HG02943 (cell line): ENCODE measurements around the gene STH.
"Not testable (repeated sequence)": the region's sequence is repeated elsewhere in the genome, so short reads cannot be mapped to it uniquely, and the experiment has no call there.

Experiments
- ATAC-seq: cut with Tn5 transposase; IDR thresholded peaks from one replicate; pipeline ENCODE4 v1.9.1; 2021; ENCODE audit warnings: mild to moderate bottlenecking, low read depth, moderate library complexity; ENCODE audit not compliant: unreplicated experiment

STH gene, protein sequence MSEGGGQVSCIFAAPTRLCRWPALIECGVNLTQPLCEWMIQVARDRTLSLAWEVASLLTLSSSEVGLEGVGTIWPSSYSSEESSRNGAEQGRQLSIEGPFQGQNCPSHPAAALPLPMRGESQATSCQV

GRCh38 chr17:45998987-45999899 lies at the start of gene STH:
TSS of gene STH (plus strand) at chr17:45999250. CDS start at chr17:45999280, 30 bp downstream.
- no peak for ATAC-seq

DNA sequence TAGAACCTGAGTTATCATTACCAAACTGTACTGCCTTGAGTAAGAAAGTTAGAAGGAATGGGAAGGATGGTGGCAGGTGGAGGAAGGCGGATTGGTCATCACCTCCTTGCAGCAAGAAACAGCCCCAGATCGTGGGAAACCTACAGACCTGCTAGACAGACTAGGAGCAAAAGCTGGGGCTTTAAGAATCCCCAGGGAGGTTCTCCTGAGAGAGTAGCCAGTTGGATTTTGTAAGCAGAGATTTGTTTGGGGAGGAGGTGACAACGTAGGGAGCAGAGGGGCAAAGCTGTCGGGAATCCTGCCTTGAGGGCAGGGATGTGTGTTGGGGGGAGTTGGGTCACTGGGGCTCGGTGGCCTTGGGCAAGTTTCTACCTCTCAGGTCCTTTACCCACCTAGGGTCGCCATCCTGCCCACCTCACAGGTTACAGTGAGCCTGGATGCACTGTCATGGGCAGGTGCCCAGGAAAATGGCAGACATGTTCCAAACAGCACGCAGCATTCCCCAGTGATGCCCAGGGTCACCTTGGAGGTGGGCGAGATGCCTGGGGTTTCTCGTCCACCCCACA lies 49.2 kb upstream of the STH start:
- no peak for ATAC-seq

- no peak for ATAC-seq
Measured at GRCh38 chr17:45950888-45951287, 48.2 kb upstream of the STH start.

DNA sequence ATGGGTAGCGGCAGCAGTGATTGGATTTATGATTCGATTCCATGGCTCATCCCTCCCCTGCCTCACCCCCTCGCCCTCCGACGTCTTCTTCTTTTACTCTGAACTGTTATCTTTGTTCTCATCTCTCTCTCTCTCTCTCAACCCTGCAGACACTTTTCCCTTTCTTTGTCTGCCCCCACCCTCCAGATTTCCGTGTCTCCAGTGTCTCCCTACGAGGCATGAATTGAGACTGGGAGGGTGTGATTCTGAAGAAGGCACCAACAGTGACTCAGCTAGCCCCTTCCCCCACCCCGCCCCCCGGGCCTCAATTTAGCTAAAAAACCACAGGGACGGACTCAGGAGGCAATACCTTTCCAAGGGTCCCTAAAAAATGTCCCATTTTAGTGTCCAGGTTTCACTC lies 47.6 kb upstream of the STH start:
- no peak for ATAC-seq

- ATAC-seq: no peak
Measured at GRCh38 chr17:45951941-45952340, 47.1 kb upstream of the STH start.

- no peak for ATAC-seq
Measured at GRCh38 chr17:45952814-45953320, 46.2 kb upstream of the STH start.

GRCh38 chr17:45953561-45953960 lies 45.5 kb upstream of the STH start:
- no peak for ATAC-seq

GRCh38 chr17:45954914-45955313 lies 44.1 kb upstream of the STH start:
- no peak for ATAC-seq

- ATAC-seq: no peak
Measured at GRCh38 chr17:45955326-45955725, 43.7 kb upstream of the STH start.

GRCh38 chr17:45956090-45956489 lies 43.0 kb upstream of the STH start:
- ATAC-seq: no peak

DNA sequence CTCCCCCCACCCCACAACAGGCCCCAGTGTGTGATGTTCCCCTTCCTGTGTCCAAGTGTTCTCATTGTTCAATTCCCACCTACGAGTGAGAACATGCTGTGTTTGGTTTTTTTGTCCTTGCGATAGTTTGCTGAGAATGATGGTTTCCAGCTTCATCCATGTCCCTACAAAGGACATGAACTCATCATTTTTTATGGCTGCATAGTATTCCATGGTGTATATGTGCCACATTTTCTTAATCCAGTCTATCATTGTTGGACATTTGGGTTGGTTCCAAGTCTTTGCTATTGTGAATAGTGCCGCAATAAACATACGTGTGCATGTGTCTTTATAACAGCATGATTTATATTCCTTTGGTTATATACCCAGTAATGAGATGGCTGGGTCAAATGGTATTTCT lies 42.3 kb upstream of the STH start:
- not testable (repeated sequence) for ATAC-seq

DNA sequence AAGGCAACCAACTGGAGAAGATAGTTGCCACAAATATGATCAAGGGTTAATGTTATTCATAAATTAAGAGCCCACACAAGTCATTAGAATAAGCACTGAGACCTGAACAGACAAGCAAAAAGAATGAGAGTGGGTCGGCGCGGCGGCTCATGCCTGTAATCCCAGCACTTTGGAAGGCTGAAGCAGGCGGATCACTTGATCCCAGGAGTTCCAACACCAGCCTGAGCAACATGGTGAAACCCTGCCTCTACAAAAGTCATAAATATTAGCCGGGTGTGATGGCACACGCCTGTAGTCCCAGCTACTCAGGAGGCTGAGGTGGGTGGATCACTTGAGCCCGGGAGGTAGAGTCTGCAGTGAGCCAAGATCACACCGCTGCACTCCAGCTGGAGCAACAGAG lies 40.7 kb upstream of the STH start:
- ATAC-seq: no peak

GRCh38 chr17:45958994-45959665 lies 39.9 kb upstream of the STH start:
- no peak for ATAC-seq

DNA sequence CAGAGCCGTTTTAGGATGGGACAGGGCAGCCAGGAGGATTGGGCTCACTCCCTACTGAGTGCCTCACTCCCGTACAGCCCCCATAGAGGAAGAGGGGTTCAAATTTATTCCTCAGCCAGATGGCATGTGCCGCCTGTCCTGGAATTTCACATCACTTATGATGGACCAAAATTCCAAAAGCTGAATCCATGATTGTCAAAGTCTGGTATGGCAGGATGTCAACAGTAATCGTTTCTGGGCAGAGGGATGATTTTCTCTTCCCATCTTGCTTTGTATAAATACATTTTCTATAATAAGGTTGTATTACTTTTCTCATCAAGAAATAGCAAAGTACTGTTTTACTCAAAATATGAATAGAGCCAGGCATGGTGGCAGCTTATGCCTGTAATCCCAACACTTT lies 38.7 kb upstream of the STH start:
- ATAC-seq: no peak

DNA sequence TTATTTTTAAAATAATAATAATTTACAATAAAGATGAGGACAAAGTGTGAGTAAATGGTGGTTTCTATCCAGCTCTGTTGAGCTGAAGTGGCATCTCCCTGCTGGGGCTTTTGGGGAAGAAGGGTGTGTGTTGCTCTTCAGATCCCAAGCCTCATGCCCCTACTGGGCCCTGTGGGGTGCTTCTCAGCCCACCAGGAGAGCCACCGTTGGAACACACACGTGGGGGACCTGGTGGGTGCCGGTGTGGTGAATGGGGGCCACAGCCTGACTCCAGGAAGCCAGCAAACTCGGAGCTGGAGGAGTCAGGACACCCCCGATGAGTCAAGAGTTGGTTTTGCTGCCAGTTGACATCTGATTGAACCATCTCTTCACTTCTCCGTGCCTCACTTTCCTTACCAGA lies 37.8 kb upstream of the STH start:
- ATAC-seq: no peak

DNA sequence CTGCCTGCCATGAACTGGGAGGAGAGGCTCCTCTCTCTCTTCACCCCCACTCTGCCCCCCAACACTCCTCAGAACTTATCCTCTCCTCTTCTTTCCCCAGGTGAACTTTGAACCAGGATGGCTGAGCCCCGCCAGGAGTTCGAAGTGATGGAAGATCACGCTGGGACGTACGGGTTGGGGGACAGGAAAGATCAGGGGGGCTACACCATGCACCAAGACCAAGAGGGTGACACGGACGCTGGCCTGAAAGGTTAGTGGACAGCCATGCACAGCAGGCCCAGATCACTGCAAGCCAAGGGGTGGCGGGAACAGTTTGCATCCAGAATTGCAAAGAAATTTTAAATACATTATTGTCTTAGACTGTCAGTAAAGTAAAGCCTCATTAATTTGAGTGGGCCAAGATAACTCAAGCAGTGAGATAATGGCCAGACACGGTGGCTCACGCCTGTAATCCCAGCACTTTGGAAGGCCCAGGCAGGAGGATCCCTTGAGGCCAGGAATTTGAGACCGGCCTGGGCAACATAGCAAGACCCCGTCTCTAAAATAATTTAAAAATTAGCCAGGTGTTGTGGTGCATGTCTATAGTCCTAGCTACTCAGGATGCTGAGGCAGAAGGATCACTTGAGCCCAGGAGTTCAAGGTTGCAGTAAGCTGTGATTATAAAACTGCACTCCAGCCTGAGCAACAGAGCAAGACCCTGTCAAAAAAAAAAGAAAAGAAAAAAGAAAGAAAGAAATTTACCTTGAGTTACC lies 36.7 kb upstream of the STH start:
- ATAC-seq: no peak

DNA sequence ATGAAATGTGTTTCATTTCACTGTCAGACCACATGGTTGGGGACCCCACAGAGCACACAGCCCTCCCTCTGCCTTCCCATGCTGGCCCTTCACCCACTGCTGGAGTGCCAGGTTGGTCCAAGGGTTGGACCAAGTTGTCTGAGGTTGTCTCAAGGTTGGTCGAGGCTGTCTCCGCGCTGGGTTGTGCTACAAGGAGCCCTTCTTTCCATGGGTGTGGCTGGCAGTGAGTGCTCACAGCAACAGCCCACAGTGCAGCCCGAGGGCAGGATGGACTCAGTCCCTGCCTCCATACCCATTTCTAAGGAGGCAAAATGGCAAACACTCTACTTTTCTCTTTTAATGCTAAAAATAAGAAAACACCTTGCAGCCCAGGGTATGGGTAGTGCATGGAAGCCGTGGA lies 35.8 kb upstream of the STH start:
- no peak for ATAC-seq

DNA sequence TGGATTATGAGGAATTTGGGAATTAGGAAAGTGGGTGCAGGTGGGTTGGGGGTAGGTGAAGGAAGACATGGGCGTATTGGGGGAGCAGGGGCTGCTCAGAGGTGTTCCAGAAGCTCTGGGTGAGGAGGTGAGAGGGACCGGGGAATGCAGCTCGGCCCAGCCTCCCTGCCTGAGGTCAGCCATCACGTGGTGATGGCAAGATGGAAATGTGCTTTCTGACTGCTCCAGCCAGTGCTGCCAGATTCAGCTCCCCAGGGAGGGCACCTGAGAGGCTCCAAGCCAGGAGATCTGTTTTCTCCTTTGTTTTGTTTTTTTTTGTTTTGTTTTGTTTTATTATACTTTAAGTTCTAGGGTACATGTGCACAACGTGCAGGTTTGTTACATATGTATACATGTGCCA lies 35.2 kb upstream of the STH start:
- ATAC-seq: no peak

DNA sequence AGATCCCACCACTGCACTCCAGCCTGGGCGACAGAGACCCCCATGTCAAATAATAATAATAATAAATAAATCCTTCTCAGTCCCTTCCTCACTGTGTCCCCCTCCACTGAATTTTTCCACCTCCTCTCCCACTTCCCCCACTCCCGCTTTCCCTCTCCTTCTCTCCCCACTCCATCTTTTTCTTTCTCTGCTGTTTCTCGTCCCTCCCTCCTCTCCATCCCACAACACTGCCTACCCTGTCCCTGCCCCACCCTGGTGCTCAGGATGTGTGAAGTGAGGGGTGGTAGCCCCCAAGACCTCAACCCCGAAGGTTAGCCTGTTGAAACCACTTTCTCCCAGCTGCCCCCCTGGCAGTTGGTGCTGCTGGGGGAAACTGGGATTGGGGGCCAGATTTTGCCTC lies 34.4 kb upstream of the STH start:
- no peak for ATAC-seq

- ATAC-seq: no peak
Measured at GRCh38 chr17:45965812-45966211, 33.2 kb upstream of the STH start.
